ENCODE results near the gene OSBPL1A.

Gene OSBPL1A

DNA sequence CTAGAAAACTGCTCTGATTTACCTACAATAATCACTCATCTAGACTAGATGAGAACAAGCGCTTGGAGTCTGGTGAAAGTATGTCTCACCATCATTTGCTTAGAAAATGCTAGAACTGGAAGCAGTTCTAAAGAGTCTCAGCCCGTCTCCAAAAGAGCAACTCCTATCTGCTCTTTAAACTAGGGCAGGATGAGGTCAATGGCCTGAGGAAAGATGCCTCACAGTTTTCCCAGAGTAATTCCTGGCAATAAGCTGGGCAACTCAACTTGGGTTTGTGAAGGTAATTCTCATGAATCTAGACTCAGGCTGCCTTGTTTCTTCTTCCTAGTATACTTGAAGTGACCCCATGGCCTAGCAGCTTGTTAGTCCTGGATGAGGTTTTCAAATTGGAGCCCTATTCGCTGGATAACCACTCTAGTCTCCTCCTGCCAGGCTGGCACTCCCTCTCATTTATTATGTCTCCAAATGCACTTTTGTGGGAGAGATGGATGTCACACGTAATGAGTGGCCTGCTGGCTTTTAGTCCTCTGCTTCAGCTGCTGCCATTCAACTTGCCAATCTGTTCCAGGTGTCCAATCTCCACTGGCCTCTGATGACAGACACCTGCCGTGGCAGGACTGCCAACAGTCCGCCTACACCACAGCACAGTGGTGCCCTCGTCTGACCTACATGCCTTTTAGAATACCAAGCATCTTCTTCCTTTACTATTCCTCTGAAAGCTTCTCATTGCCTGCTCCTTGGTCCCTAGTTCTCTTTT lies 177.9 kb downstream of the OSBPL1A start:
- Histone ChIP-seq H3K36me3 (replicated peaks) (no peaks in the 10 kb centered on the region), H3K27ac (no peak overlapping the region), H3K4me3 (ENCODE audit: low read depth, low read length) (no peak overlapping the region), H3K27me3 (replicated peaks) (no peaks in the 10 kb centered on the region)
- TF ChIP-seq, protein P1, sequence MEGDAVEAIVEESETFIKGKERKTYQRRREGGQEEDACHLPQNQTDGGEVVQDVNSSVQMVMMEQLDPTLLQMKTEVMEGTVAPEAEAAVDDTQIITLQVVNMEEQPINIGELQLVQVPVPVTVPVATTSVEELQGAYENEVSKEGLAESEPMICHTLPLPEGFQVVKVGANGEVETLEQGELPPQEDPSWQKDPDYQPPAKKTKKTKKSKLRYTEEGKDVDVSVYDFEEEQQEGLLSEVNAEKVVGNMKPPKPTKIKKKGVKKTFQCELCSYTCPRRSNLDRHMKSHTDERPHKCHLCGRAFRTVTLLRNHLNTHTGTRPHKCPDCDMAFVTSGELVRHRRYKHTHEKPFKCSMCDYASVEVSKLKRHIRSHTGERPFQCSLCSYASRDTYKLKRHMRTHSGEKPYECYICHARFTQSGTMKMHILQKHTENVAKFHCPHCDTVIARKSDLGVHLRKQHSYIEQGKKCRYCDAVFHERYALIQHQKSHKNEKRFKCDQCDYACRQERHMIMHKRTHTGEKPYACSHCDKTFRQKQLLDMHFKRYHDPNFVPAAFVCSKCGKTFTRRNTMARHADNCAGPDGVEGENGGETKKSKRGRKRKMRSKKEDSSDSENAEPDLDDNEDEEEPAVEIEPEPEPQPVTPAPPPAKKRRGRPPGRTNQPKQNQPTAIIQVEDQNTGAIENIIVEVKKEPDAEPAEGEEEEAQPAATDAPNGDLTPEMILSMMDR (IDR thresholded peaks at IDR 0.05; ENCODE audit: low read depth, low read length, missing control alignments), result no peak
- DNase-seq, result no peak
- in situ Hi-C loops (cut with HindIII; ENCODE audit: low pct_ligation_motif_present, low sequenced_read_pairs), result no loop called here

DNA sequence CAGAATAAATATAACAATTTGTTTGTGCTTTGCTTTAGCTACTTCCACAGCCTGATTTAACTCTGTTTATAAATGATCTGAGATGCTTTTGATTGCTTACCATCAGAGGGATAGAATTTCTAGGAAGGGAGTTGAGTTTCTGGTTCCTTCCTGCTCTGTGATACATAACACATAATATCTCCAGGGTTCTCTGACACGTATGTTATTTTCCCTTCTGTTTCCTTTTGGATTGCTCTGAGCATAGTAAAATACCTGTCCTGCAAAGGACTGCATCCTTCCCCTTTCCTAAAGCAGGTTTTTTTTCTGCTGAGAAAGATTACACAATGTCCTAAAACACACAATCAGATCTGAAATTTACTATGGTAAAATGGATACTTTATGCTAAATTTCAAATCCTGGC lies 182.7 kb downstream of the OSBPL1A start:
- in situ Hi-C loops (cut with HindIII; ENCODE audit: low pct_ligation_motif_present, low sequenced_read_pairs), result no loop called here
- H3K4me3 ChIP-seq (ENCODE audit: low read depth, low read length), result no peak overlapping the region
- no peaks in the 10 kb centered on the region for H3K27me3 ChIP-seq (replicated peaks)
- peak overlapping the region; percentile 54 for H3K27ac ChIP-seq
- no peak for DNase-seq
- TF ChIP-seq, protein P1 (IDR thresholded peaks at IDR 0.05; ENCODE audit: low read depth, low read length, missing control alignments), result no peak
- no peaks in the 10 kb centered on the region for H3K36me3 ChIP-seq (replicated peaks)

DNA sequence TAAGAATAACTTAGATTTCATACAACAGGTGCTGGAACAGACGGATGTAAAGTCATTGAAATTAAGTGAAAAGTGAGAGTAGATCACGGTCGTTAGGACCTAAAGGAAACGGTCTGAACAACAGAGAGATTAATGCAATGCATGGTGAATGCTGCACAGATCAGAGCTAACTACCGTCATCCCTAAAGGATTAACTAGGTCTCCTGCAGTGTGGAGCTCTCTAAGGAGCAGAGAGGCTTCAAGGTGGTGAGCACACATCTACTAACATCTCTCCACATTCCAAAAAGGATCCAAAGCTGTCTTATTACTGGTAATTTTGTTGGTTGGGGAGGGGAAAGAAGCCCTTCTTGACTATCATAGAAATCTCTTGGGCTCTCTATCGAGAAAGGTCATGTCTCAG lies 183.5 kb downstream of the OSBPL1A start:
- TF ChIP-seq, protein P1 (IDR thresholded peaks at IDR 0.05; ENCODE audit: low read depth, low read length, missing control alignments), result no peak
- H3K27ac ChIP-seq, result no peak overlapping the region
- H3K27me3 ChIP-seq (replicated peaks), result no peaks in the 10 kb centered on the region
- no peaks in the 10 kb centered on the region for H3K36me3 ChIP-seq (replicated peaks)
- H3K4me3 ChIP-seq (ENCODE audit: low read depth, low read length), result no peak overlapping the region
- no peak for DNase-seq
- in situ Hi-C loops (cut with HindIII; ENCODE audit: low pct_ligation_motif_present, low sequenced_read_pairs), result no loop called here

DNA sequence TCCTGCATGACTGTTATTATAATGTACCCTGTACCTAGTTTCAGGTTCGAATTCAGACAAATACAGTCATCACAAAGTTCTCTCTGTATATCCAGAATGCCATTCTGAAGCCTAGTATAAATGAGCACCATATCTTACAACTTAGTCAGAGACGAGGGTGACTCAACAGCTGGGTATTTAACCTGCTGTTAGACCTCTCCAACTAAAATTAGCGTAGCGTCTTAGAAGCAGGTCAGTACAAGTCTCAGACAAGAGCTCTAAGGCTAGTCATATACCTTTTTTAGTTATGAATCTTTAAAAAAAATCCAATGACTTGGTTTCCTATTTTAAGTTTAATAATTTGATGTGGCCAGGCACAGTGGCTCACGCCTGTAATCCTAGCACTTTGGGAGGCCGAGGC lies 184.7 kb downstream of the OSBPL1A start:
- Histone ChIP-seq H3K27me3 (replicated peaks) (no peaks in the 10 kb centered on the region), H3K36me3 (replicated peaks) (no peaks in the 10 kb centered on the region), H3K27ac (peak overlapping the region; percentile 49), H3K4me3 (ENCODE audit: low read depth, low read length) (no peak overlapping the region)
- DNase-seq, result peak; percentile 95
- in situ Hi-C loops (cut with HindIII; ENCODE audit: low pct_ligation_motif_present, low sequenced_read_pairs), result no loop called here
- TF ChIP-seq, protein P1 (IDR thresholded peaks at IDR 0.05; ENCODE audit: low read depth, low read length, missing control alignments), result no peak

DNA sequence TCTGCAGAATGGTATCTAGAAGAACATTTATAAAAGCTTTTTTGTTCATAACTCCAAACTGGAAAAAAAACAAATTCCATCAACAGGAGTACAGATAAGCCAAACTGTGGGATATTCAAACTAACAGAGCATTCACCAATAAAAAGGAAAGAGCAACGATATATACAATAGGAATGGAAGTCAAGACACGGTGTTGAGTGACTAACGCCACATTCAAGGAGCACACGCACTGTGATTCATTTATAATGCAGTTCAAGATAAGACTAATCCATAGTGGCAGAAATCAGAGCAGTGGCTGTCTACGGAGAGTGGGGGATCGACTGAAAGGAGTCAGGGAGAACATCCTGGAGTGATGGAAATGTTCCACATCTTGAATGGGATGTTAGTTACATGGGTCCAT lies 188.1 kb downstream of the OSBPL1A start:
- no peaks in the 10 kb centered on the region for H3K36me3 ChIP-seq (replicated peaks)
- H3K4me3 ChIP-seq (ENCODE audit: low read depth, low read length), result no peak overlapping the region
- DNase-seq, result peak; percentile 33
- TF ChIP-seq, protein P1 (IDR thresholded peaks at IDR 0.05; ENCODE audit: low read depth, low read length, missing control alignments), result no peak
- in situ Hi-C loops (cut with HindIII; ENCODE audit: low pct_ligation_motif_present, low sequenced_read_pairs), result no loop called here
- H3K27me3 ChIP-seq (replicated peaks), result no peaks in the 10 kb centered on the region
- H3K27ac ChIP-seq, result no peak overlapping the region
